Right lobe of liver (tissue), 6 donors: ENCODE data around the gene GGACT. TPM values are rescaled to one million over a fixed set of nuclear protein-coding genes. Genes with fewer than 3 reads are reported as not detected.

Experiments used
- ATAC-seq, 4 donors: fragments of 200-7000 bp; cut with Tn5 transposase; one replicate each; pipeline ENCODE4 v1.9.1; 2020; ENCODE audit warnings: mild to moderate bottlenecking in 4 of 4, moderate library complexity in 4 of 4
- DNase-seq, 3 donors: peaks; one replicate each; pipeline ENCODE4 v3.0.0-alpha.2; 2020
- H3K27ac ChIP-seq, 3 donors: fragments of 200-600 bp; one replicate each; pipeline ENCODE4 v1.8.0; 2022
- H3K27me3 ChIP-seq, 2 donors: fragments of 200-600 bp; one replicate each; pipeline ENCODE4 v1.8.0; 2022
- H3K36me3 ChIP-seq, 4 donors: fragments of 200-600 bp; sonication (generic) in 1 of 4; one replicate each; pipeline versions ENCODE4 v1.5.1 to v1.8.0; 2017 to 2022; ENCODE audit warnings: control low read depth in 1 of 4
- H3K4me1 ChIP-seq, 4 donors: fragments of 200-600 bp; sonication (generic) in 1 of 4; one replicate each; pipeline versions ENCODE4 v1.5.1 to v1.8.0; 2017 to 2022; ENCODE audit warnings: control low read depth in 1 of 4
- H3K4me3 ChIP-seq, 3 donors: fragments of 200-600 bp; one replicate each; pipeline ENCODE4 v1.8.0; 2022
- H3K9me3 ChIP-seq, 4 donors: fragments of 200-600 bp; sonication (generic) in 1 of 4; one replicate each; pipeline versions ENCODE4 v1.5.1 to v1.8.0; 2017 to 2022; ENCODE audit warnings: control low read depth in 1 of 4
- CTCF ChIP-seq, 4 donors: fragments of 200-600 bp in 3 of 4; fragments of 450-650 bp in 1 of 4; IDR thresholded peaks; one replicate each; pipeline versions ENCODE4 v1.5.1 to v1.8.0; 2016 to 2022; ENCODE audit warnings: antibody characterized with exemption in 4 of 4, mild to moderate bottlenecking in 2 of 4
- POLR2A ChIP-seq: fragments of 450-650 bp; IDR thresholded peaks from one replicate; pipeline ENCODE4 v1.6.1; 2017; ENCODE audit warnings: antibody characterized with exemption, mild to moderate bottlenecking
- WGBS: methylation state at CpG from one replicate; pipeline ENCODE4 v1.1.6; 2018; ENCODE audit warnings: low coverage, low lambda C conversion rate; ENCODE audit not compliant: insufficient coverage; ENCODE audit errors: missing lambda C conversion rate; 5-methylcytosine and 5-hydroxymethylcytosine counted together
- intact Hi-C, 2 donors: fragments of 100-400 bp; cut with DNase I; formaldehyde crosslinking; loops; one replicate each; pipeline versions ENCODE4 v1.11.2 to v1.14.1; 2022
- total RNA-seq, 6 experiments: library from RNA; depleted of rRNA in 2 of 6; stranded (reverse); fragments of >200 nt in 2 of 6; fragmentation: NEBNext Ultra II Directional in 3 of 6; extraction: Animal tissue kit (Norgen Biotek cat#: 25700) in 3 of 6; gene quantifications; one replicate each; pipeline versions ENCODE4 v1.1.0 to v1.2.4, GENCODE V29; 2016 to 2023
- donor health status: DM: no; HTN: yes; CAD: no.
- donor health status: DM: no; HTN: no; CAD: no.
- donor health status: DM: no; HTN: no; CAD: no.
- donor health status: DM: no; HTN: yes; CAD: no.
- donor health status: DM: no; HTN: yes; CAD: no.

The GGACT gene
- total RNA-seq, 6 experiments from 2014 or later, result 4.7 to 9.0 (median 5.9) TPM

GRCh38 chr13:100613031-100613430 is 24.4 kb upstream of the GGACT start:
- Histone ChIP-seq H3K27me3 (no peaks in the 10 kb centered on the region), H3K9me3 (no peaks in the 10 kb centered on the region), H3K4me1 (no peaks in the 10 kb centered on the region), H3K36me3 (no peaks in the 10 kb centered on the region), H3K4me3 (no peak overlapping the region), H3K27ac (no peak overlapping the region)
- DNase-seq (no peak), ATAC-seq (no peak)
- TF ChIP-seq CTCF (IDR thresholded peaks at IDR 0.05) (no peak), POLR2A (no peak)
- WGBS, result 81% methylated on average over 5 of the region's 5 CpGs
- intact Hi-C loops, result no loop called here

- DNase-seq (no peak), ATAC-seq (no peak)
- no peaks in the 10 kb centered on the region for H3K4me1 ChIP-seq
- intact Hi-C loops, result no loop called here
- H3K4me3 ChIP-seq, result no peak overlapping the region
- H3K27me3 ChIP-seq, result no peaks in the 10 kb centered on the region
- no peaks in the 10 kb centered on the region for H3K9me3 ChIP-seq
- no peak overlapping the region for H3K27ac ChIP-seq
- no peaks in the 10 kb centered on the region for H3K36me3 ChIP-seq
- WGBS, result 61% methylated on average over 7 of the region's 9 CpGs
- TF ChIP-seq POLR2A (no peak), CTCF (IDR thresholded peaks at IDR 0.05) (no peak)
Observed at GRCh38 chr13:100611678-100612492, 23.3 kb upstream of the GGACT start.

GRCh38 chr13:100610391-100611347 is 22.1 kb upstream of the GGACT start:
- H3K27me3 ChIP-seq, result no peaks in the 10 kb centered on the region
- no peak for DNase-seq
- TF ChIP-seq CTCF (IDR thresholded peaks at IDR 0.05), result no peak
- no peak for TF ChIP-seq POLR2A
- H3K9me3 ChIP-seq, result no peaks in the 10 kb centered on the region
- no peak overlapping the region for H3K4me3 ChIP-seq
- no peaks in the 10 kb centered on the region for H3K4me1 ChIP-seq
- no peak overlapping the region for H3K27ac ChIP-seq
- ATAC-seq, result no peak
- intact Hi-C loops, result no loop called here
- 50% methylated on average over 4 of the region's 6 CpGs for WGBS
- H3K36me3 ChIP-seq, result no peaks in the 10 kb centered on the region

GRCh38 chr13:100608906-100609305 is 20.3 kb upstream of the GGACT start:
- Histone ChIP-seq H3K4me3 (no peak overlapping the region), H3K27ac (no peak overlapping the region), H3K27me3 (no peaks in the 10 kb centered on the region), H3K9me3 (no peaks in the 10 kb centered on the region), H3K36me3 (no peaks in the 10 kb centered on the region), H3K4me1 (no peaks in the 10 kb centered on the region)
- TF ChIP-seq CTCF (IDR thresholded peaks at IDR 0.05) (no peak), POLR2A (no peak)
- ATAC-seq, result peak; percentile 29 to 65 (median 56)
- no peak for DNase-seq
- intact Hi-C loops, result no loop called here
- WGBS, result 67% methylated on average over 5 of the region's 6 CpGs
